Neural progenitor cell (in vitro differentiated cells): ENCODE measurements around the gene EIF4ENIF1.

Experiments used
- CTCF ChIP-seq: fragments of 200-600 bp; sonication (generic); IDR thresholded peaks from 2 replicates; pipeline ENCODE4 v1.5.1; 2017; ENCODE audit warnings: antibody characterized with exemption, mild to moderate bottlenecking
- EZH2 ChIP-seq: fragments of 200-600 bp; sonication (generic); IDR thresholded peaks from 2 replicates; pipeline ENCODE4 v1.6.1; 2017; ENCODE audit warnings: antibody characterized with exemption, mild to moderate bottlenecking, moderate library complexity

GRCh38 chr22:31400023-31400397 is 89.6 kb downstream of the EIF4ENIF1 start:
- no peak for TF ChIP-seq CTCF
- TF ChIP-seq EZH2: no peak
